Retinal pigment epithelial cell (primary cell): ENCODE data around the gene BBS7.

Experiments
- DNase-seq: peaks from one replicate; pipeline ENCODE4 v3.0.0-alpha.2; 2010; ENCODE audit warnings: low read depth
- H3K4me3 ChIP-seq: 2 replicates; pipeline ENCODE4 v1.5.1; 2011; ENCODE audit warnings: mild to moderate bottlenecking, low read length, control low read depth, moderate library complexity
- CTCF ChIP-seq: conservative IDR thresholded peaks from 2 replicates; pipeline ENCODE4 v1.5.1; 2011; ENCODE audit warnings: low read depth, low read length, control low read depth, inconsistent platforms

The BBS7 gene

GRCh38 chr4:121777625-121778024 is 92.6 kb downstream of the BBS7 start:
- no peak overlapping the region for H3K4me3 ChIP-seq
- peak; percentile 78 for DNase-seq
- no peak for TF ChIP-seq CTCF

GRCh38 chr4:121776610-121777401 is 93.5 kb downstream of the BBS7 start:
- no peak for DNase-seq
- no peak overlapping the region for H3K4me3 ChIP-seq
- TF ChIP-seq CTCF = no peak
